Retina (tissue), 1 donor: ENCODE results near the gene SEC24C.
"Not testable (repeated sequence)": the region's sequence is repeated elsewhere in the genome, so short reads cannot be mapped to it uniquely, and the experiment has no call there.

Experiments used
- DNase-seq: peaks from one replicate; pipeline ENCODE4 v3.0.0-alpha.2; 2016

The SEC24C gene

GRCh38 chr10:73731588-73732375, 12.4 kb upstream of the SEC24C start:
- DNase-seq = no peak

- no peak for DNase-seq
Measured at GRCh38 chr10:73732426-73732825, 11.7 kb upstream of the SEC24C start.

GRCh38 chr10:73732931-73733623, 11.1 kb upstream of the SEC24C start:
- DNase-seq = no peak

- DNase-seq = no peak
Measured at GRCh38 chr10:73734028-73734720, 10.0 kb upstream of the SEC24C start.

- DNase-seq = no peak
Measured at GRCh38 chr10:73734796-73735305, 9.3 kb upstream of the SEC24C start.

- not testable (repeated sequence) for DNase-seq
Measured at GRCh38 chr10:73740501-73741254, 3.5 kb upstream of the SEC24C start.

GRCh38 chr10:73742454-73742734, 1.8 kb upstream of the SEC24C start:
- no peak for DNase-seq

GRCh38 chr10:73743327-73743904, 756 bp upstream of the SEC24C start:
- no peak for DNase-seq

GRCh38 chr10:73744664-73744975, 448 bp downstream of the SEC24C start:
- no peak for DNase-seq

GRCh38 chr10:73746721-73747120, 2.5 kb downstream of the SEC24C start:
- DNase-seq = no peak

GRCh38 chr10:73750819-73751218, 6.6 kb downstream of the SEC24C start:
- DNase-seq = no peak

- no peak for DNase-seq
Measured at GRCh38 chr10:73756183-73756582, 12.0 kb downstream of the SEC24C start.

- DNase-seq = no peak
Measured at GRCh38 chr10:73758704-73759511, 14.7 kb downstream of the SEC24C start.

GRCh38 chr10:73759512-73760115, 15.4 kb downstream of the SEC24C start:
- DNase-seq = no peak

- DNase-seq = no peak
Measured at GRCh38 chr10:73761781-73762180, 17.6 kb downstream of the SEC24C start.

GRCh38 chr10:73762915-73763314, 18.7 kb downstream of the SEC24C start:
- no peak for DNase-seq

GRCh38 chr10:73763343-73763742, 19.2 kb downstream of the SEC24C start:
- no peak for DNase-seq

GRCh38 chr10:73765066-73765465, 20.9 kb downstream of the SEC24C start:
- no peak for DNase-seq

- no peak for DNase-seq
Measured at GRCh38 chr10:73768881-73769280, 24.7 kb downstream of the SEC24C start.

GRCh38 chr10:73769396-73769795, 25.2 kb downstream of the SEC24C start:
- no peak for DNase-seq

GRCh38 chr10:73771722-73772280, 27.6 kb downstream of the SEC24C start:
- no peak for DNase-seq
